Nephron progenitor cell (in vitro differentiated cells): ENCODE results near the gene UBD.

Experiments
- DNase-seq: peaks from one replicate; pipeline ENCODE4 v3.0.0; 2021
- H3K27ac Mint-ChIP-seq: 2 replicates; pipeline ENCODE4 v1.8.0; 2021; ENCODE audit warnings: mild to moderate bottlenecking, moderate library complexity, mixed read lengths
- H3K27me3 Mint-ChIP-seq: 2 replicates; pipeline ENCODE4 v1.8.0; 2021; ENCODE audit warnings: mild to moderate bottlenecking, low read depth, mixed read lengths; ENCODE audit not compliant: poor library complexity
- H3K36me3 Mint-ChIP-seq: 2 replicates; pipeline ENCODE4 v1.8.0; 2021; ENCODE audit warnings: low read depth, mixed read lengths
- H3K4me1 Mint-ChIP-seq: 2 replicates; pipeline ENCODE4 v1.8.0; 2021; ENCODE audit warnings: mixed read lengths
- H3K4me3 Mint-ChIP-seq: 2 replicates; pipeline ENCODE4 v1.8.0; 2021; ENCODE audit warnings: mild to moderate bottlenecking, moderate library complexity, mixed read lengths
- H3K9me3 Mint-ChIP-seq: 2 replicates; pipeline ENCODE4 v1.8.0; 2021; ENCODE audit warnings: mild to moderate bottlenecking, moderate library complexity, mixed read lengths
- CTCF ChIP-seq: fragments of 200-600 bp; sonication (generic); IDR thresholded peaks from 2 replicates; pipeline ENCODE4 v1.5.0; 2021; ENCODE audit warnings: antibody characterized with exemption

Gene UBD

GRCh38 chr6:29529956-29530355 lies 29.6 kb downstream of the UBD start:
- TF ChIP-seq CTCF: no peak
- Mint-ChIP-seq H3K9me3 (no peaks in the 10 kb centered on the region), H3K36me3 (no peaks in the 10 kb centered on the region), H3K4me3 (no peak overlapping the region), H3K4me1 (no peaks in the 10 kb centered on the region), H3K27me3 (peaks cover 10% of the 10 kb centered on the region), H3K27ac (no peak overlapping the region)
- DNase-seq: no peak

- TF ChIP-seq CTCF: no peak
- peaks cover 4% of the 10 kb centered on the region for H3K9me3 Mint-ChIP-seq
- H3K27me3 Mint-ChIP-seq: peaks cover 1% of the 10 kb centered on the region
Measured at GRCh38 chr6:29528988-29529560, 30.5 kb downstream of the UBD start.

GRCh38 chr6:29528300-29528931 lies 31.1 kb downstream of the UBD start:
- TF ChIP-seq CTCF: no peak
- Mint-ChIP-seq H3K4me1 (no peaks in the 10 kb centered on the region), H3K27me3 (no peaks in the 10 kb centered on the region), H3K36me3 (no peaks in the 10 kb centered on the region), H3K4me3 (no peak overlapping the region), H3K27ac (no peak overlapping the region), H3K9me3 (peaks cover 7% of the 10 kb centered on the region)
- DNase-seq: no peak

More at GRCh38 chr6:29528988-29529560, 30.5 kb downstream of the UBD start:
- Mint-ChIP-seq H3K27ac (no peak overlapping the region), H3K4me1 (no peaks in the 10 kb centered on the region), H3K36me3 (no peaks in the 10 kb centered on the region), H3K4me3 (no peak overlapping the region)
- no peak for DNase-seq

GRCh38 chr6:29527564-29527963 lies 32.0 kb downstream of the UBD start:
- Mint-ChIP-seq H3K27me3 (no peaks in the 10 kb centered on the region), H3K9me3 (peaks cover 13% of the 10 kb centered on the region), H3K4me1 (no peaks in the 10 kb centered on the region), H3K27ac (no peak overlapping the region), H3K36me3 (no peaks in the 10 kb centered on the region), H3K4me3 (no peak overlapping the region)
- DNase-seq: no peak
- TF ChIP-seq CTCF: no peak

- Mint-ChIP-seq H3K27me3 (no peaks in the 10 kb centered on the region), H3K36me3 (no peaks in the 10 kb centered on the region), H3K4me1 (no peaks in the 10 kb centered on the region), H3K27ac (no peak overlapping the region), H3K9me3 (peaks cover 13% of the 10 kb centered on the region), H3K4me3 (no peak overlapping the region)
- no peak for DNase-seq
- no peak for TF ChIP-seq CTCF
Measured at GRCh38 chr6:29527126-29527525, 32.4 kb downstream of the UBD start.

GRCh38 chr6:29525311-29525639 lies 34.3 kb downstream of the UBD start:
- no peak overlapping the region for H3K27ac Mint-ChIP-seq
- H3K4me1 Mint-ChIP-seq: no peaks in the 10 kb centered on the region
- no peak for DNase-seq
- no peak overlapping the region for H3K4me3 Mint-ChIP-seq
- H3K36me3 Mint-ChIP-seq: no peaks in the 10 kb centered on the region
- TF ChIP-seq CTCF: no peak
- H3K9me3 Mint-ChIP-seq: peaks cover 13% of the 10 kb centered on the region
- no peaks in the 10 kb centered on the region for H3K27me3 Mint-ChIP-seq
